K562 (cell line): ENCODE data around the gene SDC3.

Source experiments
- ATF3 ChIP-seq, 2 experiments: fragments of 450-650 bp in 1 of 2; sonication (generic) in 1 of 2; formaldehyde crosslinking in 1 of 2; IDR thresholded peaks in 1 of 2; conservative IDR thresholded peaks in 1 of 2; 2 replicates each; pipeline versions ENCODE4 v1.6.1 to v1.8.1; 2016 to 2023; ENCODE audit warnings: mild to moderate bottlenecking in 2 of 2, moderate library complexity in 2 of 2, inconsistent platforms in 1 of 2, missing genetic modification reagents in 1 of 2
- ERF ChIP-seq: fragments of 450-650 bp; formaldehyde crosslinking; IDR thresholded peaks from 2 replicates; pipeline ENCODE4 v1.4.0; 2020; ENCODE audit warnings: mild to moderate bottlenecking, mixed read lengths
- MXD1 ChIP-seq: fragments of 250-450 bp; sonication (Bioruptor Pico); IDR thresholded peaks from 2 replicates; pipeline ENCODE4 v1.8.0; 2021; ENCODE audit warnings: borderline replicate concordance, mild to moderate bottlenecking, moderate library complexity; ENCODE audit not compliant: poor library complexity, severe bottlenecking
- NFE2L1 ChIP-seq: fragments of 450-650 bp; IDR thresholded peaks from 2 replicates; pipeline ENCODE4 v1.6.1; 2016; ENCODE audit warnings: missing genetic modification characterization, low read depth, mild to moderate bottlenecking, missing compliant biosample characterization, moderate library complexity, borderline replicate concordance
- PHF8 ChIP-seq: fragments of 200-600 bp; sonication (generic); IDR thresholded peaks from 2 replicates; pipeline ENCODE4 v1.6.1; 2012; ENCODE audit warnings: mixed run types, mild to moderate bottlenecking, inconsistent platforms, low read length, moderate library complexity, borderline replicate concordance
- POLR2AphosphoS5 ChIP-seq: IDR thresholded peaks from 2 replicates; pipeline ENCODE4 v1.6.1; 2011; ENCODE audit warnings: mild to moderate bottlenecking, low read depth, low read length, moderate library complexity; ENCODE audit not compliant: control insufficient read depth, insufficient read depth
- SETDB1 ChIP-seq: IDR thresholded peaks from one replicate; pipeline ENCODE4 v1.6.1; 2012; ENCODE audit warnings: low read length, control low read depth, inconsistent platforms
- STAT6 ChIP-seq: sonication (generic); formaldehyde crosslinking; IDR thresholded peaks from 2 replicates; pipeline ENCODE4 v1.8.1; 2023; ENCODE audit warnings: mild to moderate bottlenecking, missing genetic modification reagents
- YBX1 ChIP-seq: fragments of 450-650 bp; IDR thresholded peaks from 2 replicates; pipeline ENCODE4 v1.7.1; 2016; ENCODE audit warnings: mild to moderate bottlenecking

- TF ChIP-seq SETDB1: no peak
- TF ChIP-seq PHF8: no peak
- no peak for TF ChIP-seq YBX1
- TF ChIP-seq ERF (CRISPR knock-in tag): no peak
- no peak for TF ChIP-seq ATF3 (IDR thresholded peaks at IDR 0.05)
- no peak for TF ChIP-seq ATF3 (CRISPR knock-in tag; conservative IDR thresholded peaks at IDR 0.05)
- no peak for TF ChIP-seq MXD1 (CRISPR knock-in tag)
- no peak for TF ChIP-seq STAT6 (CRISPR knock-in tag)
- no peak for TF ChIP-seq NFE2L1 (tag)
- no peak for TF ChIP-seq POLR2AphosphoS5
Observed at GRCh38 chr1:30834253-30834652, 74.3 kb downstream of the SDC3 start.
